GM19193 (cell line): ENCODE results near the gene SEC14L2.
A peak's percentile ranks its signal among the peaks of the same experiment; 100 is the strongest.

Experiments
- POLR2A ChIP-seq: IDR thresholded peaks from 4 replicates; pipeline ENCODE4 v1.6.1; 2011; ENCODE audit not compliant: insufficient read depth, insufficient read length; ENCODE audit errors: extremely low read depth

SEC14L2 gene

DNA sequence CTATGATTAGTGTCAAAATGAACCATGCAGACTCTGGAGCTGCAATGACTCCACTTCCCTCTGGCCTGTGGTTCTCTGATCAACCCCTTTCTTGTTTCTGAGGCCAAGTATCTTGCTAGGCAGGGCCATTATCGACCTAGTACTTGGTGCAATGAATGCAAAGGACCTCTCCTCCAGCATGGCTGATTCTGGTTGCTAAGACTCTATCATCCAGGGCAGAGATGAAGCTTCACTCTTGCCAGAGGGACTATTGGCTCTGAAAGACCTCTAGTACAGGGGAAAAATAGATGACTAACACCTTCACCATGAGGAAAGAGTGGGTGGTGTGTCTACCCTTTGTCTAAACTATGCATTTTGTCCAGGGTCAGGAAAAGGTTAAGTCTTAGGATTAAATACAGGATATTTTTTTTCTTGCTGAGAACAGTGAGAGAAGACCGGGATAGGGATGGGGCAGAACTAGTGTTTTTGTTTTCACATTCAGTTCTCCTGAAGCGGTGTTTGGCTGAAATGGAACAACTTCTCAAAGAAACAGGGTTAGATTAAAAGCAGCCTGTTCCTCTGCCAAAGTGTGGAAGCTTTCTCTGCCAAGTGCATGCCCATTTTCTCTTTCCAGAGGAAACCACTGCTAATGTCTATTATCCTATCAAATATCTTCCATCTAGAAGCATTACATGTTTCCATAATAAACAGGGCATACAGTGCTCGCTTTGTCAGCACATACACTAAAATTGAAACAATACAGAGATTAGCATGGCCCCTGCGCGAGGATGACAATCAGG is 23.7 kb downstream of the SEC14L2 start:
- no peak for TF ChIP-seq POLR2A

DNA sequence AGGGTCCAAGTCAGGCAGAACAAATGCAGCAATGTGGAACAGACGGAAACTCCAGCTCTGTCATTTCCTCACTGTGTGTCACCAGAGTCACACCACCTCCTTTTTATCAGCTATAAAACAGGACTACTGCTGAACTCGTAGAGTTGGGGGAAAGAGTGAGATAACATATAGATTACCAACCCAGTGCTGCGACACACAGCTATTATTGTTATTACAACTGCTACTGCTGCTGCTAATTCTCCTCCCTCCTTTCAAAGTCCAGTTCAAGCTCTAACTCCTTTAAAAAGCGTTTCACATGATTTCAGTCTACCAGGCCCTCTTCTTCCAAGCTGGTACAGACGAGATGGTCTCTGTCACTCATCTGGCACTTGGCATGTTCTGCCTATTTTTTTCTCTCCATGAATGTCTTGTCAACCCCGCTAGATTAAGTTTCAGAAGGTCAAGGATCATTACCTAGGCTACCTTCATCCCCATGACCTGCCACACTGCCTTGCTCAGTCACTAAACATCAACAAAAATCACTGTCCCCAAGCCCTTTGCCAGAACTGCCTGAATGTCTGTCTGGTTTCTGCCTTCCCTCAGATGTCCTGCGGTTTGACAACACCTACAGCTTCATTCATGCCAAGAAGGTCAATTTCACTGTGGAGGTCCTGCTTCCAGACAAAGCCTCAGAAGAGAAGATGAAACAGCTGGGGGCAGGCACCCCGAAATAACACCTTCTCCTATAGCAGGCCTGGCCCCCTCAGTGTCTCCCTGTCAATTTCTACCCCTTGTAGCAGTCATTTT is 25.1 kb downstream of the SEC14L2 start:
- TF ChIP-seq POLR2A: no peak

DNA sequence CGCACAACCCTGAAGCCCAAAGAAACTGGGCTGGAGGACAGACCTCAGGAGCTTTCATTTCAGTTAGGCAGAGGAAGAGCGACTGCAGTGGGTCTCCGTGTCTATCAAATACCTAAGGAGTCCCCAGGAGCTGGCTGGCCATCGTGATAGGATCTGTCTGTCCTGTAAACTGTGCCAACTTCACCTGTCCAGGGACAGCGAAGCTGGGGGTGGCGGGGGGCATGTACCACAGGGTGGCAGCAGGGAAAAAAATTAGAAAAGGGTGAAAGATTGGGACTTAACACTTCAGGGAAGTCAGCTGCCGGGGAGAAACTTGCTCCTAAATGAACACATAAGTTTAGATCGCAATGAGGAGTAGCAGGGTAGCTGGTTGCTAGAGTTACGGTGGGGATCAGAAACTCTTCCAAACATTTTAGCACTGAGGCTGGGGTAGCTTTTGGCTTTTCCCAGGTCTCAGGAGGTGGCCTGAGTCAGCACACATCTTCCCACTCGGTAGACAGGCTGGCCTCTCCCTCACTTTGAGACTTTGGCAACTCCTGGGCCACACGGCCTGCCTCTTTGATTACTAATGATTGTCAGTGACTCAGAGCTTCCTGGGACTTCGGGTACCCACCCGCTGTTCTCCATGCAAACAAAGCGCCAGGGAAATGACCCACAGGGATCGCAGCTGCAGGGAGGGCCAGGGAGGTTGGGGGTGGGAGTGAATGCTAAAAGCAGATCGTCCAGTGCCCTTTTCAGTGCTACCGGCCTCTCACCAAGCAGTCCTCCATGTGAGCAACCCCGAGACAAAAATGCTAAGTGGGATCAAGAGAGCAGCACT is 25.9 kb downstream of the SEC14L2 start:
- no peak for TF ChIP-seq POLR2A

DNA sequence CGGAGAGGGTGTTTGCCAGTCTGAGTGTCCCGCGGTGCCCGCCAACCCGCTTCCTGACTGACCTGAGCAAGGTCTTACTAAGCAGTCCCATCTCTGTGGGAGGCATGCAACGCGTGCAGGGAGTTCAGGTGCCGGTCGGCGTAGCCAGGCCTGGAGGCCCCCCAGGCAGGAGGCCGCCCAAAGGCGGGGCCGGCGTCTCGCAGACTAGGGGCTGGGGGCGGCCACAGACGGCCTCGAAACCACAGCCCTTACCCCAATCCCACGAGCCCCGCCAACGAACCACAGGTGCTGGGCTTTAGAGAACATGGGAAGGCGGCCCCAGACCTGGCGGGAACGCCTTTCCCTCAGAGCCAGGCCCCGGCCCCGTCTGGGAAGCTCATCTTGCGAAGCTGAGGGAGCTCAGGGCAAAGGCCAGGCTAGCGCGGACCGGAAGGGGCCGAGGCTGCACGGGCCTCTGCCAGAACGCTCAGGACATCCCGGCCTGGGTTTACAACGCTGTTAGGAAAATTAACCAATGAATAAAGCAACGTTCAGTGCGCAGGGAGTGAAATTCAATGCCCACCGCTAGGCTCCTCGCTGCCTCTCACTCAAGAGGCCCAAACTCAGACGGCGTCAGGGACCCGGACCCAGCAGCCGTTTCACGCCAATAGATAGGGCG is 26.6 kb downstream of the SEC14L2 start:
- peak; percentile 86 for TF ChIP-seq POLR2A

DNA sequence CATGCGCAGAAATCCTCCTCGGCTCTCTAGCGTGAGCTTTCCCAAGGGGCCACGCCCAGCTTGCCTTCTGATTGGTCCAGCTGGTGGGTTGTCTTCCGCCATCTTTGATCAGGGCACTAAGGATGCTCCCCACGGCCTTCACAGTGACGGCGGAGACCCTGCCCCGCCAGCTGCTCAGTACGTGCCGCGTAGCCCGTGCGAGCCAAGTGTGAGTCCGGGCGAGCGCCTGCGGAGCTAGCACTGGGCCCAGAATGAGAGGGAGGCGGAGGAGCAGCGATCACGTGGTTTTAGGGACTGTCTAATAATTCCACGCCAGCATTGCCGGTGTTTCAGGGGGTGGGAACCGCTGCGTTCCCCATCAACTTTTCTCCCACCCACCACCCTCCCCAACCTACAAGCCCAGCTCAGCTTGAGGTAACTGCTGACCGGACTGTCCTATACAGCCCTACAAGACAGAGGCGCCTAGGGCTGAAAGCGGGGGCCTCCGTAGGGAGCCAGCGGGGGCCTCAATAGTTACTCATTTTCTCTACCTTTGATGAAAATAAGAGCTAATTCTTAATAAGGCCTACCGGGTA is 27.2 kb downstream of the SEC14L2 start:
- peak; percentile 66 for TF ChIP-seq POLR2A

DNA sequence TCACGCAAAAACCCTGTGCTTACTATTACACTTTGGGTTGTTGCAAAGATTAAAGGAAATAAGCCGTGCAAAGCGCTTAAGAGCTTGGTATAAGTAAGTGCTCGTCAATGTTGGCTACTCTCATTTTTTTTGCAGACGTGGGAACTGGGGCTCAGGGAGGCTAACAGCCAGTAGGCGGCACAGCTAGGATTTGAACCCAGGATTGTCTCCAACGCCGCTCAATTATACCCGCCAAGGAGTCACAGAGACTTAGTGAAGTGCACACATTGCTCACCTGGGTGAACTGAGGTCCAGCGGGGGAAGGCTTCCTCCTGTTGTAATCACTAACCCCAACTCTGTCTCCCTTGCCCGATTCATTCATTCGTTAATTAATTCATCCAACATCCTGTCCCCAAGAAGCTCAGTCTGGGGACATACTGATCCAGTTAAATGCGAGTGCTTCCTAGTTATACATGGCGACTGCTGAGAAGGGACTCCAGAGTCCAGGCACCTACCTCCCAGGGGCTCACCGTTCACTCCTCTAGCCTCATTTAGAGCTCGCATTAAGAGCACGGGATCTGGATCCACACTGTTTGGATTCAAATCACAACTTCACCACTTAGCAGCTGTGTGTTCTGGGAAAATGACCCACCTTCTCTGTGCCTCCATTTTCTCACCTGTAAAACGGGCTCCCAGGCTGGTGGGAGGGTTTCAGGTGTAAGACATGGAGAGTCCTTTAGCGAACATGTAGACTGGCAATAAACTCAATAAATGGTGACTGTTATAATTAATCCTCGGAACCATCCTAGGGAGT is 27.9 kb downstream of the SEC14L2 start:
- no peak for TF ChIP-seq POLR2A

DNA sequence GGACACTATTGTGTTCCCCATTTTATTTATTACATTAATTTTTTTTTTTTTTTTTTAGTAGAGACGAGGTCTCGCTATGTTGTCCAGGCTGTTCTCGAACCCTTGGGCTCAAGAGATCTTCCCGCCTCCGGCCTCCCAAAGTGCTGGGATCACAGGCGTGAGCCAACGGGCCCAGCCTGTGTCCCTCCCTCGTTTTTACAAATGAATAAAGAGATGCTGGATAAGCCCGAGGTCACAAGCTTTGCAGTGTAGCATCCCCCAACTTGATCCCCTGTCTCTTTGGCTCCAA is 28.5 kb downstream of the SEC14L2 start:
- no peak for TF ChIP-seq POLR2A

DNA sequence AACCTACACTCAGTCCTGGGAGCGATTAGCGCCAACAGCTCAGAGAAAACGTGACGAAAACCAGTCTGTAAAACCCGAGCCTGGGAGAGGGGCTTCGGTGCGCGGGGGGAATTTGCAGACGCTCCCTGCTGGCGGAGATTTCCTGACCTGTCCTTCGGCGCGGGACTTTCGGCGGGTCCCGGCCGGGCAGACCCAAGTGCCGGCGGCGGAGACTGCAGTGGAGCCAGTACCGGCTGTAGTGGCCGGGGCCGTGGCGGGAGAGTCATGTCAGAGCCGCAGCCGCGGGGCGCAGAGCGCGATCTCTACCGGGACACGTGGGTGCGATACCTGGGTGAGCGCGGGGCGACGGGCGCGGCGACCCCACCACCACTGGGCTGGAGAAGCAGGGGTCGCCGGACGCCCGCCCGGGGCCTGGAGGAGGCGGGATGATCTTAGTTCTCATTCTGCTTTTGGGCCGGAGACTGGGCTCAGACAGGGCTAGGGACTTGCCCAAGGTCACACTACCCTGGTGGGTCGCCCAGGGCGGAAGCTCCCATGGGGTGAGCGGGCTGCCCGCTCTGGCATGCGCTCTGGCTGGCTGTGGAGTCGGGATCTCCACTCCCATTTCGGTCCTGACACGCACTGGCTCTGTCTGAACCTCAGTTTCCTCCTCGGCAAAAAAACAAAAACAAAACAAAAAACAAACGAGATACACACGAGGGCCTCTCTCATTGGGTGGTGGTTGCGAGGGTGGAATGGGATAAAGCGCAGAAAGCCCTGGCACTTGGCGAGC is 29.0 kb downstream of the SEC14L2 start, which contains the start of gene MTFP1:
TSS of gene MTFP1 (plus strand) at position 153 of the 772 bp plus-strand sequence. CDS start at position 265, 112 bp downstream.
- peak; percentile 67 for TF ChIP-seq POLR2A

DNA sequence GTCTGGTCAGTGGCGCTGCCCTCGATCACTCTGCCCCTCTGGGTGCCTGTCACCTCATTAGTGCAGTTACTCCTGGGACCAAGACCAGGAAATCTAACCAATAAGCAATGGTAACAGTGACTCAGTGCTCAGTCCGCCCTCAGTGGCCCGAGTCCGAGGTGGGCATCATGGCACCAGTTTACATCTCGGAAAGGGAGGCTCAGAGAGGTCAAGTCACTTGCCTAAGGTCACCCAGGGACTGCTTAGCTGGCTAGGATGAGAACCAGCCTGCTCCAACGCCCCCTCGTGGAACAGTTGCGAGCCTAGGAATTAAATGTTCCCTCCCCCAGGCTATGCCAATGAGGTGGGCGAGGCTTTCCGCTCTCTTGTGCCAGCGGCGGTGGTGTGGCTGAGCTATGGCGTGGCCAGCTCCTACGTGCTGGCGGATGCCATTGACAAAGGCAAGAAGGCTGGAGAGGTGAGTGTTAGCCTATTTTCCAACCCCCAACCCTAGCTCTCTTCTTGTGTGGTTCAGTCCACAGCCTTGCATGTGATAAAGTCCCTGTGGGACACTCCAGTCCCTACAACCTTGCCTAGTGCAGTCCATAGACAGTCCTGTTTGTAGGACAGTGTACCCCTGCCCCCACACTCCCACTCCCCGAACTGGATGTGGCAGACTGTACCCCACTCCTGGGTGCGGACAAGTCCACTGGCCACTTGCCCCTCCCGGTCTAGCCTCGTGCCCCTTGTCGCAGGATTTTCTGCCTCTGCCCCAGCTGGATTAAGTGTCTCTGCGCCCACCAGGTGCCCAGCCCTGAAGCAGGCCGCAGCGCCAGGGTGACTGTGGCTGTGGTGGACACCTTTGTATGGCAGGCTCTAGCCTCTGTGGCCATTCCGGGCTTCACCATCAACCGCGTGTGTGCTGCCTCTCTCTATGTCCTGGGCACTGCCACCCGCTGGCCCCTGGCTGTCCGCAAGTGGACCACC is 29.9 kb downstream of the SEC14L2 start:
- TF ChIP-seq POLR2A: no peak

DNA sequence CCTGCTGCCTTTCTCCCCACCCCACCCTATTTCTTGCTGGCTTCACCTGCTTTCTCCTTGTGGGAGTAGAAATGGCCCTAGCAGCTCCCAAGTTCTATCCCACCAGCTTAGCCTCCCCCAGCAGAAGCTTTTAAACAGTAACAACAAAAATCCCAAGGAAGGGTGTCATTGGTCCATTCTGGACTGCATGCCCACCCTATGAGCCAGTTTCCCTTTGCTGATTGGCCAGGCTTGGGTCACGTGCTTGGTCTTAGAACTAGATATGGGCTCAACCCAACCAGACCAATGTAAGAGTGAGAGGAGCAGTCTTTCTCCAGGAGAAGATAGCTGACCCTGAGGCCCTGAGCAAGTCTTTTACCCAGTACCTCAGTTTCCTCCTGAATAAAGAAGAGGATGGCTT is 31.1 kb downstream of the SEC14L2 start:
- TF ChIP-seq POLR2A: no peak

DNA sequence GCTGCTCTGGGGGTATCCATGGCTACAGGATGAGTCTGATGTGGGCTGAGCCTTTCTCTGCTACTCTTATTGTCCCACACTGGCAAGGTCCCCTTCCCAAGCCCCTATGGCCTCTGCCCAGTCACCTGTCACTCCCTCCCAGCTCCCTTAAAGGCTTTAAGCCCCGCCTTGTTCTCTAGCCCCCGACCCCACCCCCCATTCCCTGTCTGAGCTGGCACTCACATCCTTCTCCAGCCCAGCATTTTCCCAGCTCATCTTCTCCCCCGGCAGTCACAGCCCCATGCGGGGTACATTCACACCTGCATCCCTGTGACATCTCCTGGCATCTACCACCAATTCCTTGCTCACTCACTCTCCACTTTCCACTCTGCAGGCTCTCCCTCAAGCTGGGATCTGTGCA is 33.1 kb downstream of the SEC14L2 start:
- no peak for TF ChIP-seq POLR2A

DNA sequence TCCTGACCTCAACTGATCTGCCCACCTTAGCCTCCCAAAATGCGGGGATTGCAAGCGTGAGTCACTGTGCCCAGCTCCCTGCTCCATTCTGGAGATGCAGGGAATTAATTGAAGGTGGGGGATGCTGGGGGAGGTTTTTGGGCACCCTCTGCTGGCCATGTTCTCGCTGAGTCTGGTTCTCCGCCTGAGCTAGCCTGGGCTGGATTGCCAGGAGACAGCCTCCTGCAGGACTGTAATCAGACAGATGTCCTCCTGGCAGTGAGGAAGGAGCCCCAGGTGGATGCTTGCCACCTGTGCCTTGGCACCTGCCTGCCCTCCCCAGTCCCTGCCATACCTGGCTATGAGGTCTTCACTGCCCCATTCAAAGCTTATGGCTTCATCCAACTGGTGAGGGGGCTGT is 34.1 kb downstream of the SEC14L2 start:
- no peak for TF ChIP-seq POLR2A
